SKM-1 treated with dmso at 0.1 percent for 144 hours (cell line): ENCODE measurements around the gene RELT.

Source experiments
- DNase-seq: peaks from one replicate; lab custom pipeline; 2025; ENCODE audit not compliant: unreplicated experiment; lab: John Stamatoyannopoulos, UW

Gene RELT

DNA sequence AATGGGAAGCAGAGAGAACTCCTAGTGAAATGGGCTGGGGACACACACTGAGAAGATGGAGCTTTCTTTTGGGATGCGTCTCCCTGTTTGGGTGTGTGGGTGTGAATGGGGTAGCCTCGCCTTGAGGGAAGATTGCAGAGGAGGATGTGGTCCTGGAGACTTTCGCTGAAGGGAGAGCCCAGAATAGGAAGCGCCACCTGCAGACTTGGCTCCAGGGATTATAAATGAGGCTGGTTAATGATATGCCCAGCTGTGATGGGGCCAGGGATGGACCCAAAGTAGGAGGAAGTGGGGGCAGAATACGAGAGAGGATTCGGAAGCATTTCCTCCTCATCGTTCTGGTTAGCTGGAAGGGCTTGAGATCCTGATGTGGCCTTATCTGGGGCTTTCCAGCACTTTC is 13.7 kb downstream of the RELT start:
- DNase-seq = no peak

DNA sequence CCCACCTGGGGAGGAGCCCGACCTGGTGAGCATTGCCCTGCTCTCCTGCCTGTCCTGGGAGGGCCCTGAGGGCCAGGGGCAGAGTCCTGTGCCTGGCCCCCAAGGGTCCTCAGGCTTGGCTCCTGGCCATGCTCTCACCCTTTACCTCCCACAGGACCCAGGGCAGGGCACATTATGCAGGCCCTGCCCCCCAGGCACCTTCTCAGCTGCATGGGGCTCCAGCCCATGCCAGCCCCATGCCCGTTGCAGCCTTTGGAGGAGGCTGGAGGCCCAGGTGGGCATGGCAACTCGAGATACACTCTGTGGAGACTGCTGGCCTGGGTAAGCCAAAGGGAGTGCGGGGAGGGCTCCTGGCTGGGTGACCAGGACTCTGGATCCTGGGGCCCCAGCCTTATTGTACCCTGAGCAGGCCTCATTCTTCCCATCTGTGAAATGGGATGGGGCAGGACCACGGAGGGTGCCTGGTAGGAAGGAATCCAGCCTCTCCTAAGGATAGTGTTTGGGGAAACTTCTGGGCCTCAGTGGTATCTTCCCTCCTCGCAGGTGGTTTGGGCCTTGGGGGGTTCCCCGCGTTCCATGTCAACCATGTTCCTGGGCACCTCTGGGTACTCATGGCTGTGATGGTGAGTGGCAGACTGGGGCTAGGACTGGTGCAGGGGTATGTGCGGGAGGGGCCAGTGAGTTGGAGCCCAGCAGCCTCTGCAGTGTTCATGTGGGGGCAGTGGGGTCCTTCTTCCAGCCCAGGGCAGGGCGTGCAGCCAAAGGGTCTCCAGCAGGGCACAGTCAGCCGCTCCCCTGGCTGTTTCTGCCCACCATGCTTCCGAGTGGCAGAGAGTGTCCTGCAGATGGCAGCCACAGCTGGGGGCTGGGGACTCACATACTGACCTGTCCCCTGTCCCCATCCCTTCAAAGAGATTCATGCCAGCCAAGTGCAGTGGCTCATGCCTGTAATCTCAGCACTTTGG is 14.7 kb downstream of the RELT start:
- no peak for DNase-seq

DNA sequence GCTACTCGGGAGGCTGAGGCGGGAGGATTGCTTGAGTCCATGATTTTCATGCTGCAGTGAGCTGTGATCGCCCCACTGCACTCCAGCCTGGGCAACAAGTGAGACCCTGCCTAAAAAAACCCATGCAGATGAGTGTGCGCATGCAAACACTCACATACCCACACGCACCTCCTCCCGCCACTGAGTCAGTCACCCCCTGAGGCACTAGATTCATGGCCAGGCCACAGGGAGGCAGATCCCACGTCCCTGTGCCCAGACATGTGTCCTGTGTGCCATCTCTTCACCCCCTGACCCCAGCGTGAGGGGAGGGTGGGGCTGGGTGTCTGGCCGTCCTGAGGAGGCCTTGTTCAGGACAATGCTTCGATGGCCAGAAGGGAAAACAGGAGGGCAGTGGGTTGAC is 15.5 kb downstream of the RELT start:
- no peak for DNase-seq

DNA sequence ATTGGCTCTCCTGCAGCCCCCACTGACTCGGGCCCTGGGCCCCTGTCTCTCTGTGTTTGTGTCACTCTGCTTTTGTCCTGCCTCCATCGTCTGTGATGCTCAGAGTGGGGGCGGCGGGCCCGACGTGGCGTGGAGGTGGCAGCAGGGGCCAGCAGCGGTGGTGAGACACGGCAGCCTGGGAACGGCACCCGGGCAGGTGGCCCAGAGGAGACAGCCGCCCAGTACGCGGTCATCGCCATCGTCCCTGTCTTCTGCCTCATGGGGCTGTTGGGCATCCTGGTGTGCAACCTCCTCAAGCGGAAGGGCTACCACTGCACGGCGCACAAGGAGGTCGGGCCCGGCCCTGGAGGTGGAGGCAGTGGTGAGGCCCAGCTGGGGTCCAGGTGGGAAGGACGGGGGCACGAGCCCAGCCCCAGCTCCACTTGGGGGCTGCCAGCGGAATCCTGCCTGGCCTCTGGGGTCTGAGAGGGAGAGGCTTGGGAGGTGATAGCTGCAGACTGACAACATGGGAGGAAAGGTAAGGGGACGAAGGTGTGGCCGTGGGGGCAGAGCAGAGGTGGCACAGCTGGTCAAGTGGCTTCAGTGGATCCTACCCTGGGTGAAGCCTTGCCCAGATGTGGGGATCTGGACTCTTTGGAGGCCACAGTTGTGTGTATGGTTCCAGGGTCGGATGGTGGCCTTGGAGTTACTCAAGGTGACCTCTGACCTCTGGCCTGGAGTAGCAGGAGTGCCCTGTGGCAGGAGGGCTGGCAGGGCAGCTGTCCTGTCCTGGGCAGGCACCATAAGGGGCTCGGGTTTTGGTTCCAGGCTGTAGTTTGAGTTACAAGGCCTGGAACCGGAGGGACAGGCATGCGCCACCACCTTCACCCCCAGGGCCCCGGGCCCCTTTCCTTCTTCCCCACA is 16.2 kb downstream of the RELT start:
- DNase-seq = no peak

DNA sequence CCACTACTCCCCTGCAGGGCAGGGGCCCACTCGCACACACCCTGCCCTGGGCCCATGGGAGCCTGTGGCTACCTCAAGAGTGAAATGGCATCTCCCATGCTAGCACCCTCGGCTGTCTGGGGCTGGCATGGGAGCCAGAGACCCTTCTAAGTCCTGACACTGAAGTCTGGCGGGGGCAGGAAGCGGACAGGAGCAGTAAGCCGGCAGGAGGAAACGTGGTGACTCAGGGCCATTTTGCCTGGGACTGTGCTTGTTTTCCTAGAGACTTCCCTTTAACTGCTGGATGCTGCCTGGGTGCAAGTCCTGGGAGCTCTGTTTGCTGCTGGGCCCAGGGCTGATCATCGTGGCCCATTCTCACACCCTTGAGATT is 16.8 kb downstream of the RELT start:
- no peak for DNase-seq

DNA sequence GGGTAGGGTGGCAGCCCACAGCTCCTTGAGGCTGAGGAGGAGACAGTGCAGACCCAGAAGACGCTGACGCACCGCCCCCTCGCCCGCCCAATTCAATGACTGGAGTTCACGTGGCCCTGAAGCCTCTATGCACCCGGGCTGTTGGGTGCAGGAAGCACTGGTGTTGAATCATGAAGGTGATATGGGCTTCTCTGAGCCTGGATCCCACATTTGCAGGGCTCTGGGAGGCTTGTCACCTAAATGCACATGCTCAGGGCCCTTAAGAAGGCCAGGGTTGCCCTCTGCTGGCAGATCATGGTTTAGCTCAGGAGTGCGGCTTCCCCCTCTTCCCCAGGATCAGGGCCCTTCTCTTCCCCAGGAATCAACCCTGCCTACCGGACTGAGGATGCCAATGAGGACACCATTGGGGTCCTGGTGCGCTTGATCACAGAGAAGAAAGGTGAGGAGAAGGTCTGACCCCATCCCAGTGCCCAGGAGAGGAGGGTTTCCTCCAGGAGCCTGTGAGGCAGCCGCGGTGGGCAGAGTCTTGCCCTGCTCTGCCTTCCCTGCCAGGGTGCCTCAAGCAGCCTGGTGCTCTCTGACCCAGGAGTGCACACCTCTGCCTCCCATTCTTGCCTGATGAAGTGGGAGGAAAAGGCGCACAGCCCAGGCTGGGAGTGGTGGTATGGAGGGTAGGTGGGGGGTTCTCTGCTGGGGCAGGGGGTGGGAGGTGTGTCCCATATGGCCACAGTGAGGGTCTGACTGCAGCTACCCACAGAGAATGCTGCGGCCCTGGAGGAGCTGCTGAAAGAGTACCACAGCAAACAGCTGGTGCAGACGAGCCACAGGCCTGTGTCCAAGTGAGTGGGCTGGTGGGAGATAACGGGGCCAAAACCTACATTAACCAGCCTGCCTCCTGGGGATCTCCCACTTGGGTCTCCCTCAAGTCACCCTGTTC is 17.5 kb downstream of the RELT start:
- peak; percentile 65 for DNase-seq

DNA sequence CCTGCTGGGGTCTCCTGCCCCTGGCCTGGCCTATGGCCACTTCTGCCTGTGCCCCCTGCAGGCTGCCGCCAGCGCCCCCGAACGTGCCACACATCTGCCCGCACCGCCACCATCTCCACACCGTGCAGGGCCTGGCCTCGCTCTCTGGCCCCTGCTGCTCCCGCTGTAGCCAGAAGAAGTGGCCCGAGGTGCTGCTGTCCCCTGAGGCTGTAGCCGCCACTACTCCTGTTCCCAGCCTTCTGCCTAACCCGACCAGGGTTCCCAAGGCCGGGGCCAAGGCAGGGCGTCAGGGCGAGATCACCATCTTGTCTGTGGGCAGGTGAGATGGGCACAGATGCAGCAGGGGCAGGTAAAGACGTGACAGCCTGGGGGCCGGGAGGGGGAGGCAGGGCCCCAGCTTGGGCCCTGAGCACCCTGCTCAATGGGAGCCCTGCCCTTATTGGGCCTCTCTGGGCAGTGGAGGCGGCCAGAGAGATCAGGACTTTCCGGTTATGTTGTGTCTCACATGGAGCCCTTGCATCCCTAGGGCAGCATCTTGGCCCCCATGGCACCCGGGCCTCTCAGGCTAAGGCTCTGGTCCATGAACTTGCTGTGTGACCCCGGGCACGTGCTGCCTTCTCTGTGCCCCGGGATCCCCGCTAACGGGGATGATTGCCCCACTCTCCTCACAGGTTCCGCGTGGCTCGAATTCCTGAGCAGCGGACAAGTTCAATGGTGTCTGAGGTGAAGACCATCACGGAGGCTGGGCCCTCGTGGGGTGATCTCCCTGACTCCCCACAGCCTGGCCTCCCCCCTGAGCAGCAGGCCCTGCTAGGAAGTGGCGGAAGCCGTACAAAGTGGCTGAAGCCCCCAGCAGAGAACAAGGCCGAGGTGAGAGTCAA is 18.5 kb downstream of the RELT start:
- no peak for DNase-seq

DNA sequence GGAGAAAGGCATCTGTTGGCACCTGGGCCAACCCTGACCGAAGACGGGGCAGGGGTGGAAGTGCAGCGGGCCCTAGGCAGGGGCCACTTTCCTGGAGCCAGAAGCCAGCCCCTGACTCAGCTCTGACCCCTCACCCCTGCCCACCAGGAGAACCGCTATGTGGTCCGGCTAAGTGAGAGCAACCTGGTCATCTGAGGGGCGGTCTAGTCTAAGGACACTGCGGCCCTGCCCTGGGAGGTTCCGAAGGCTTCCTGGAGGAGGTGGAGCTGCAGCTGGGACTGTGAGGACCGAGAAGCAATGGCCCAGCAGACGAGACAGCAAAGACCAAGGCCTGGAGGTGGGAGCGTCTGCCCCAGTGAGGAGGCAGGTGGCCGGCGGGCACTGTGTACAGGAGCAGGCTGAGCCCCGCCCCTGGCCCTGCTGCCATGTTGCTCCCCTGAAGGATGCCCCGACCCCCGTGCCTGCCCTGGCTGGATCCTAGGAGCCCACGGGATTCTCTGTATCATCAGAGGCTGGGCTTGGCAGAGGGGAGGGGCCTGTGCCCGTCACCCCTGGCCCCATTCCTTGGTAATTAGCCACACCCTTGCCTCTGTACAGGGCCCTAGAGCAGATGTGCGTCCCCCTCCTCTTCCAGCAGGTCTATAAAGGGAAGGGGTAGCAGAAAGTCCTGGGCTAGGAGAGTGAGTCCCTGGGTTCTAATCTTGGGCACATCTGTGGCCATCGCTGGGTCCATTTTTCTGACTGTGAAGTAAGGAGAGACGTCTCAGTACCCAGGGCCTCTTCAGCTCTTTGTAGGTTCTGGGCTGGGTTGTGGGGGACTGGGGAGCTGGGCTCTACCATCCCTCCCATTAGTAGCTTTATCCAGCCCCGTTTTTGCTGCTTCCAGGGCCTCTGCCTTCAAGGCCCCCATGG is 19.4 kb downstream of the RELT start:
- DNase-seq = no peak

DNA sequence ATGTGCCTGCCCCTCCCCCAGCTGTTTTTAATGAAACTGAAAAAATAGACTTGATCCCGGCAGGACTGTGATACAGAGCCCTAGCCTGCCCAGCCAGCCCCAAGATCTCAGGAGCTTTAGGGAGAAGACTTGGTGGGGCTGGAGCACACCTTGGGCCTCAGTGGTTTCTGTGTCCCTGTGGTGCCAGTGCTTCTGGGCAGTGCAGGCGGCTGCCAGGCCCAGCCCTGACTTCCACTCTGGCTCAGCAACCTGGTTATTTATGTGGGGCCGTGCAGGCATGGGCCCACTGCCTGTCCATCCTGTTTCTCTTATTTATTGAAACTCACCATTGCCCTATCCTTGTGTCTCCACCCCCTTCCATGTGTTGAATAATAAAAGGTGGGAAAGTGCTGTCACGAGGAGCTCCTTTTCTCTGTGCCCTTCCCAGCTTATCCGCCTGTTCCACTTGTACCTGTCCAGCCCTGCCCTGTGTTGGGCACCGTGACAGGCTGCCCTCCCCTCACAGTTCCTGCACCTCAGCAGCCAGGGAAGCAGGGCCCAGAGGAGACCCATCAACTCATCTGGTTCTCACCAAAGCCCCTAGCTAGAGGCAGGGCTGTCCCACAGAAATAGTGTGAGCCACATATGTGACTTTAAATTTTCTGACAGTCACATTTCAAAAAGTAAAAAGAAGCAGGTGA is 20.2 kb downstream of the RELT start:
- no peak for DNase-seq

DNA sequence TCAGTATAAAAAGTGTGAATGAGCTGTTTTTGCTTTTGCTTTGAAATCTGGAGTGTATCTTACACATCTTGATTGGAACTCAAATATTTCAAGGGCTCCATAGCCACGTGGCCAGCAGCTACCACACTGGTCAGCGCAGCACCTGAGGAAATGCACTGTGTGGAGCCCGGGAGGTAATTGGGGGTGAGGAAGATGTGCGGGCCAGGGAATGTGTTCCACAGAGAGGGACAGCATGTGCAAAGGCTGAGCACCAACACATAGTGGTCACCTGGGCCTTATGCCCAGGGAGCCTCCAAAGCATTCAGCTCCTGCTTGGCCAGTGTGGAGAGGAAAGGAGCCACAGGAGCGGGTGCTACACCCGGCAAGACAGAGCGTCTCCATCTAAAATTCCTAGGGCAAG is 20.8 kb downstream of the RELT start:
- no peak for DNase-seq

DNA sequence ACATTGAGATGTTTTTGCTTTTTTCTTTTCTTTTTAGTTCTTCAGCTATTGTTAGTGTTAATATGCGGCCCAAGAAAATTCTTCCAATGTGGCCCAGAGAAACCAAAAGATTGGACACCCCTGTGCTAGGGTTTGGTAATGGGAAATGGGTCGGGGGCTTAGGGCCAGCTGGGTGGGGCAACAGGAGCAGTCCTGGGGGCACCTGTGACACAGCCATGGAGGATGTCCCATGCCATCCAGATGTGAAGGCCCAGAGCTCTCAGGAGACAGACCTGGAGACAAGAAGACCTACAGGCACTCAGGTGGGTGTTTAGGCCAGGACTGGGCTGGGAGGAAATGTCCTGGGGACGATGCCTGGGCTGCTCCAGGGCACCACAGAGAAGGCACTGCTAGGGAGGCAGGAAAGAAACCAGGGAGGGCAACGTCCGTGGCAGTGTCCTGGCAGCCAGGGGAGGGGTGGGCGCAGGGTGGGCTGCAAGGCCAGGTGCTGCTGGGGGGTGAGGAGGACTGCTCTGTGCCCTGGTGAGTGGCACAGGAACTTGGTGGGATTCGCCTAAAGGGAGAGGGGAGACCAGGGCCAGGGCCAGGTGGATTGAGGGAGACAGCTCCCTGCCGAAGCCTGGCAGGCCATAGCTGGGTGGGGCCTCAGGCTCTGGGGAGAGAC is 21.4 kb downstream of the RELT start:
- DNase-seq = no peak

DNA sequence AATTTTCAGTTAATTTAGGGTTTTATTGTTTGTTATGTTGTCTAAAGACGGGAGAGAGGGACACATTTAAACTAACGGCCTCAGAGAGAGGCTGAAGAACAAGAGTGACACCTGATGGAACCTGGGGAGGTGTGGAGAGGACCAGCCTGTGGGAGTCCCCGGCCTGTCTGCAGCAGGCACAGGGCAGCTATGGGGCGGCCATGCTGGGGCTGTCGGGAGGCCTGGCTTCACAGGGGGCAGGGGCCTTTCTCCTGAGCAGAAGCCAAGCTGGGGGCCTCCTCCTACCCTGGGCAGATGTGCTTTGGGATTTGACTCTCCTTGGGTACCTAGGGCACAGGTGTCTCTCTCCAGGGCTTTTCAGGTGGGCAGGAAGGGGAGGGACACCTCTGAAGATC is 21.9 kb downstream of the RELT start:
- DNase-seq = no peak

DNA sequence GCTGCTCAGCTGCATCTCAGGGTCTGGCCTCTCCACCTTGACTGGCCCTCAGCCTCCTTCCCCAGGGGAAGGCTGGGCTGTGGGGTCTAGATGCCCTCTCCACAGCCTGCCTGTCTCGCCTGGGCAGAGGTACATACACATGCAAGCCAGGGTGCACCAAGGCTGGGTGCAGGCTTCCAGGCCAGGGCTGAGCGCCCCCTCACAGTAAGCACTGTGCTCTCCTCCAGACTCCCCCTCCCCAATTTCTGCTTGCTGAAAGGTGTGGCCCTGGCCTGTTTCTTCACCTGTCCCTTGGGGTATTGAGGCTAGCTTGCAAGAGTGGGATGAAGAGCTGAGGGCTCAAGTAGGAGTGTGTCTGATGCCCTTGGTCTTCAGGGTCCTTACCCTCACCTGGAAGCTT is 22.5 kb downstream of the RELT start:
- no peak for DNase-seq

DNA sequence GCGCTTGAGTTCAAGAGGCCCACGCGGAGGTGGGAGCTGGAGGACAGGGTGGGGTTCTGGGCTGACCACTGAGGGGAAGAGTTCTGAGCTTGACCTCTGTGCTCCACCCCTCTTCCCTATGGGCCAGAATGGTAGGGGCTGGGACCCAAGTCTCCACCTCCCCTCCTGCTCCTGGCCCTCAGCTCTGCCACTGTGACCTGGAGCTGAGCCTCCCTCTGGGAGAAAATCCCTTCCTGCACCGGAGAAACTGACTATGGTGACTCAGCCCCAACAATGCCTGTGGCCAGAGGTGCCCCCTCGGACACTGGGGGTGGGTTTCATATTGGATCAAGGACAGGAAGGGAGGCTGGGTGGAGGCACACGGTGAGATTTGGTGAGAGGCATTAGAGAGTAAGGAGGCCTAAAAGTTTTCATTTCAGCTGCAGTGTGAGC is 23.0 kb downstream of the RELT start:
- DNase-seq = no peak

DNA sequence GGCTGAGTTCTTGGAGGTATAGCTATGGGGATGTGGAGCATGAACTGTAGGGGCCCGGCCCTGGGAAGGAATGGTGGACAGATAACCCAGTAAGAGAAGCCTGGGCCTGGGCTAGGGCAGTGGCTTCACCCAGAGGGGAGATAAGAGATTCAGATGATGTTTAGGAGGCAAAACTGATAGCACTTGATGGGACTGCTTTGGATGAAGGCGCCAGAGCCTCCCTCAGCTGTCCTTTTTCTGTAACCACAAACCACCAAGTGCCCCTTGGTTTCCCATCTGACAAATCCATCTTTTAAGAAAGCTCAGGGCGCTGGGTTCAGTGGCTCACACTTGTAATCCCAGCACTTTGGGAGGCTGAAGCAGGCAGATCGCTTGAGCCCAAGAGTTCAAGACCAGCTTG is 23.4 kb downstream of the RELT start:
- DNase-seq = no peak

DNA sequence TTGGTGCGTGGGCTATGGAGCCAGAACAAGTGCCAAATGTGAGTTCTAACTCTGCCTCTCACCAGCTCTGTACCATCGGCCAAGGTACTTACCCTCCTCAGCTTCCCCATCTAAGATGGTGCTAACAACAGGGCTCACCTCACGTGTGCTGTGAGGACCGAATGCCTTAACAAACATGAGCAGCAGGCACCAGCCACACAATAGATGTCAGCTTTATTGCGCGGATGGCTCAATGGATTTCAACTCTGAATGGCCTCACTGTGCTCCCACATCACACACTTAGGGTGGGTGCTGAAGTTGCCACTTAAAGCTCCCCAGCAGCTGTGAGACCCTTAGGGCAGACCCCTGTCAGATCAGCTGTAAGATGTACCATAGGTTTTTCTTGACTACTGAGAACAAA is 24.1 kb downstream of the RELT start:
- no peak for DNase-seq

DNA sequence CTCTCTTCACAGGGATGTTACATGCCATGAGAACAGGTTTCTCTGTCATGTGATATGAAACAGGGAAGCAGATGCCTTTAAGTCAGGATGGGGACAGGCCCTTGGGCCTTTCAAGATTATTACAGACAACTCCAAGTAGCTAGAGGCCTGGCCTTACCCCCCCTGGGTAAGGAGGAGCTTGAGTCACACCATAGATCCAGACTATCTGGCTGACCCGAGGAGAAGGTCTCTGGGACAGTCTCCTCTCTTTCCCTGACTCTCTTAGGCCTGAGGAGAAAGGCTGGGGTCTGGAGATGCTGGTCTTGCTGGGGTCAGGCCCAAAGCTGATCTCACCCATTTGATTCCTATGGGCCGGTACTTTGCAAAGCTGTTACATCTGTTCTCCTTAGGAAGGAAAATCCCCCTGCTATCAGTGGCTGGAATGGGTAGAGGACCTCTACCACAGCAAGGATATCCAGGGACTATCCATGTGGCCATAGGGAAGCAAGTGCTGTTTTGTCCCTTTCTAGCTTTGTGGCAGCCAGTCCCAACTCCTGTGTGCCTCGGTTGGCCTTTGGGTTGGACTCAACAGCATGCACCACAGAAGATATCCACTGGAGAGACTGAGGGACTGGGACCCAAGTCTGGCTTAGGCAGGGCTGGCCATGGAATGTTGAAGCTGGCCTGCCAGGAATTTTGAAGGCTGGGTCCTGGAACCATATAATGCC is 25.2 kb downstream of the RELT start:
- DNase-seq = no peak
